Tibial nerve (tissue), 4 donors: ENCODE results near the gene COX8A. TPM values are rescaled to one million over a fixed set of nuclear protein-coding genes. Genes with fewer than 3 reads are reported as not detected.

Experiments used
- DNase-seq, 2 donors: peaks; one replicate each; pipeline ENCODE4 v3.0.0-alpha.2; 2019; ENCODE audit warnings: low spot score in 2 of 2
- H3K27ac ChIP-seq, 4 donors: fragments of 200-600 bp; sonication (generic) in 3 of 4; one replicate each; pipeline ENCODE4 v1.5.1; 2017 to 2019; ENCODE audit warnings: mild to moderate bottlenecking in 1 of 4
- H3K27me3 ChIP-seq, 2 donors: fragments of 200-600 bp; sonication (generic) in 1 of 2; one replicate each; pipeline versions ENCODE4 v1.5.1 to v1.6.0; 2017 to 2019
- H3K36me3 ChIP-seq, 3 donors: fragments of 200-600 bp; sonication (generic); one replicate each; pipeline ENCODE4 v1.5.1; 2018 to 2019
- H3K4me1 ChIP-seq, 4 donors: fragments of 200-600 bp; sonication (generic) in 3 of 4; one replicate each; pipeline ENCODE4 v1.5.1; 2017 to 2019
- H3K4me3 ChIP-seq, 4 donors: fragments of 200-600 bp; sonication (generic) in 3 of 4; one replicate each; pipeline ENCODE4 v1.5.1; 2017 to 2019; ENCODE audit warnings: mild to moderate bottlenecking in 1 of 4, moderate library complexity in 1 of 4
- H3K9me3 ChIP-seq, 4 donors: fragments of 200-600 bp; sonication (generic) in 3 of 4; one replicate each; pipeline ENCODE4 v1.5.1; 2017 to 2019
- CTCF ChIP-seq, 5 experiments: fragments of 200-600 bp in 3 of 5; fragments of 450-650 bp in 2 of 5; sonication (generic) in 3 of 5; IDR thresholded peaks; one replicate each; pipeline ENCODE4 v1.5.1; 2016 to 2019; ENCODE audit warnings: antibody characterized with exemption in 5 of 5, mild to moderate bottlenecking in 3 of 5, moderate library complexity in 2 of 5
- EP300 ChIP-seq, 2 donors: sonication (generic); formaldehyde crosslinking; IDR thresholded peaks; one replicate each; pipeline ENCODE4 v1.6.1; 2017; ENCODE audit warnings: antibody characterized with exemption in 2 of 2, mild to moderate bottlenecking in 1 of 2
- POLR2A ChIP-seq, 2 donors: fragments of 450-650 bp; IDR thresholded peaks; one replicate each; pipeline ENCODE4 v1.6.1; 2017; ENCODE audit warnings: antibody characterized with exemption in 2 of 2, mild to moderate bottlenecking in 2 of 2, moderate library complexity in 2 of 2
- WGBS, 2 donors: methylation state at CpG; one replicate each; pipeline ENCODE4 v1.1.5; 2018; 5-methylcytosine and 5-hydroxymethylcytosine counted together
- small RNA-seq: library from RNA; depleted of rRNA; stranded (forward); fragments of <200 nt; gene quantifications from one replicate; pipeline ENCODE3, GENCODE V24; 2016
- total RNA-seq, 4 donors: library from RNA; depleted of rRNA; stranded (reverse); fragments of >200 nt; gene quantifications; one replicate each; pipeline ENCODE4 v1.1.0, GENCODE V29; 2016

Gene COX8A
- total RNA-seq, 4 donors from 2014 or later, result 337 to 421 (median 383) TPM

GRCh38 chr11:64023712-64024710, 49.6 kb downstream of the COX8A start:
- 85 to 87% methylated on average over 20 of the region's 20 CpGs for WGBS, 2 donors
- TF ChIP-seq POLR2A (IDR thresholded peaks at IDR 0.05), result no peak
- TF ChIP-seq CTCF (IDR thresholded peaks at IDR 0.05), result no peak
- no peak for TF ChIP-seq EP300 (IDR thresholded peaks at IDR 0.05)
- Histone ChIP-seq H3K9me3 (no peaks in the 10 kb centered on the region), H3K36me3 (no peaks in the 10 kb centered on the region), H3K4me3 (no peak overlapping the region), H3K27ac (no peak overlapping the region), H3K27me3 (peaks cover 0 to 10% of the 10 kb centered on the region in 2 donors), H3K4me1 (peaks cover 0 to 15% (median 3%) of the 10 kb centered on the region in 4 donors)
- no peak for DNase-seq

GRCh38 chr11:64025205-64025604, 50.8 kb downstream of the COX8A start:
- DNase-seq, result no peak
- Histone ChIP-seq H3K36me3 (no peaks in the 10 kb centered on the region), H3K27me3 (peaks cover 0 to 16% of the 10 kb centered on the region in 2 donors), H3K27ac (no peak overlapping the region), H3K9me3 (no peaks in the 10 kb centered on the region), H3K4me1 (peaks cover 0 to 14% (median 3%) of the 10 kb centered on the region in 4 donors), H3K4me3 (no peak overlapping the region)
- WGBS, 2 donors, result 78 to 84% methylated on average over 4 of the region's 4 CpGs
- TF ChIP-seq EP300 (IDR thresholded peaks at IDR 0.05) (no peak), CTCF (IDR thresholded peaks at IDR 0.05) (no peak), POLR2A (IDR thresholded peaks at IDR 0.05) (no peak)

Small RNA genes lying within 50 kb of the gene (small RNA-seq; reads per million reads assigned to genes)
- not detected for gene RNU6-45P

Other genes starting within 250 kb of the COX8A start
- 10 to 100 TPM; 19.4 to 25.1 (median 23.8) TPM for gene ZFTA, start 205.8 kb upstream of the COX8A start, total RNA-seq
- gene SPINDOC, start 161.2 kb upstream of the COX8A start, total RNA-seq, result 10 to 100 TPM in 2 of 4 donors, 1 to 10 TPM in 2; 5.5 to 14.7 (median 10.0) TPM
- gene MARK2, start 135.5 kb upstream of the COX8A start, total RNA-seq, result 10 to 100 TPM; 22.1 to 32.1 (median 23.6) TPM
- 1 to 10 TPM in 1 of 4 donors, under 1 TPM in 1, not detected in 2; 0.22 to 1.6 TPM for gene RCOR2, start 57.5 kb upstream of the COX8A start, total RNA-seq
- gene NAA40, start 35.6 kb upstream of the COX8A start, total RNA-seq, result 10 to 100 TPM in 1 of 4 donors, 1 to 10 TPM in 3; 4.9 to 13.5 (median 5.6) TPM
- 10 to 100 TPM; 35.0 to 86.7 (median 50.4) TPM for gene OTUB1, start 11.8 kb downstream of the COX8A start, total RNA-seq
- 1 to 10 TPM in 1 of 4 donors, under 1 TPM in 3; 0.39 to 2.1 (median 0.52) TPM for gene FLRT1, start 61.3 kb downstream of the COX8A start, total RNA-seq
- gene MACROD1, start 191.5 kb downstream of the COX8A start, total RNA-seq, result 10 to 100 TPM; 30.6 to 45.0 (median 35.0) TPM
- 100 to 1,000 TPM in 1 of 4 donors, 10 to 100 TPM in 3; 53.3 to 109 (median 79.8) TPM for gene STIP1, start 211.6 kb downstream of the COX8A start, total RNA-seq
- gene FERMT3, start 232.1 kb downstream of the COX8A start, total RNA-seq, result 10 to 100 TPM; 17.2 to 83.1 (median 29.6) TPM